HG03066 (cell line): ENCODE data around the gene ADGRA3.

Experiments
- ATAC-seq: cut with Tn5 transposase; IDR thresholded peaks from one replicate; pipeline ENCODE4 v1.9.1; 2021; ENCODE audit warnings: low read depth; ENCODE audit not compliant: unreplicated experiment

Gene ADGRA3

GRCh38 chr4:22515888-22516541 lies at the start of gene ADGRA3:
Gene ADGRA3, minus strand, starts transcription at chr4:22516066. Its CDS starts 282 bp downstream, at chr4:22515784.
- ATAC-seq: peak; percentile 59

GRCh38 chr4:22556495-22556894 lies 40.6 kb upstream of the ADGRA3 start:
- no peak for ATAC-seq

- ATAC-seq: no peak
Observed at GRCh38 chr4:22554670-22555069, 38.8 kb upstream of the ADGRA3 start.

- ATAC-seq: no peak
Observed at GRCh38 chr4:22553560-22553959, 37.7 kb upstream of the ADGRA3 start.

- ATAC-seq: no peak
Observed at GRCh38 chr4:22552812-22553211, 36.9 kb upstream of the ADGRA3 start.

GRCh38 chr4:22551550-22551949 lies 35.7 kb upstream of the ADGRA3 start:
- ATAC-seq: no peak

GRCh38 chr4:22546299-22546698 lies 30.4 kb upstream of the ADGRA3 start:
- ATAC-seq: no peak

- no peak for ATAC-seq
Observed at GRCh38 chr4:22539251-22539650, 23.4 kb upstream of the ADGRA3 start.

- ATAC-seq: no peak
Observed at GRCh38 chr4:22537864-22538263, 22.0 kb upstream of the ADGRA3 start.

- ATAC-seq: no peak
Observed at GRCh38 chr4:22534374-22534773, 18.5 kb upstream of the ADGRA3 start.

- ATAC-seq: no peak
Observed at GRCh38 chr4:22532896-22533295, 17.0 kb upstream of the ADGRA3 start.

GRCh38 chr4:22532117-22532516 lies 16.3 kb upstream of the ADGRA3 start:
- no peak for ATAC-seq

GRCh38 chr4:22531311-22532019 lies 15.6 kb upstream of the ADGRA3 start:
- no peak for ATAC-seq

GRCh38 chr4:22524895-22525294 lies 9.0 kb upstream of the ADGRA3 start:
- no peak for ATAC-seq

GRCh38 chr4:22522706-22523501 lies 7.0 kb upstream of the ADGRA3 start:
- ATAC-seq: no peak

- ATAC-seq: no peak
Observed at GRCh38 chr4:22522206-22522605, 6.3 kb upstream of the ADGRA3 start.

GRCh38 chr4:22521240-22521639 lies 5.4 kb upstream of the ADGRA3 start:
- no peak for ATAC-seq

GRCh38 chr4:22515145-22515887 lies 550 bp downstream of the ADGRA3 start:
- ATAC-seq: peak; percentile 36

GRCh38 chr4:22514481-22514880 lies 1.4 kb downstream of the ADGRA3 start:
- ATAC-seq: no peak

GRCh38 chr4:22514001-22514400 lies 1.9 kb downstream of the ADGRA3 start:
- no peak for ATAC-seq

- no peak for ATAC-seq
Observed at GRCh38 chr4:22512306-22512705, 3.6 kb downstream of the ADGRA3 start.
